A549 treated with GW870086 at 1 μM for 4 hours (cell line): ENCODE data around the gene ARID1B. TPM values are rescaled to one million over a fixed set of nuclear protein-coding genes. Genes with fewer than 3 reads are reported as not detected.

Experiments used
- total RNA-seq: library from RNA; stranded (reverse); fragments of 200-300 nt; extraction: Qiagen RNA extraction; gene quantifications from 5 replicates; pipeline ENCODE4 v1.2.3, GENCODE V29; 2022; ENCODE audit warnings: low read depth

Gene ARID1B
- total RNA-seq, result 13.9 to 14.7 TPM (median 14.1 TPM) in 5 replicates

GRCh38 chr6:156776840-156777576, at the start of gene ARID1B:
Gene ARID1B, plus strand, starts transcription at chr6:156777378. Its CDS starts 303 bp downstream, at chr6:156777681.

